ENCODE measurements around the gene CBFA2T3. TPM values are rescaled to one million over a fixed set of nuclear protein-coding genes. Genes with fewer than 3 reads are reported as not detected.

The CBFA2T3 gene
- total and polyA plus RNA-seq, 2 of the 8 experiments (the other 6 are each of a cell fraction or from before 2014, with no cell fraction given) = 0.51 to 1.3 TPM

- Histone ChIP-seq H3K4me1 (replicated peaks in 1 of 4; ENCODE audit: control insufficient read depth in 3 of 4, insufficient read depth in 4 of 4, low read length in 3 of 4) (no peaks in the 10 kb centered on the region; a peak in 1 of 7 replicates), H3K36me3 (ENCODE audit: control insufficient read depth in 2 of 4, insufficient read depth in 4 of 4, low read length in 3 of 4) (no peaks in the 10 kb centered on the region), H2BK15ac (ENCODE audit: low read length) (no peak overlapping the region), H3K23me2 (ENCODE audit: low read depth, low read length) (no peaks in the 10 kb centered on the region), H2AFZ (ENCODE audit: low read length) (no peak overlapping the region), H4K8ac (ENCODE audit: extremely low read depth, insufficient read depth, low read length) (no peak overlapping the region), H3K56ac (replicated peaks; ENCODE audit: insufficient read length, low read depth, low read length) (no peak overlapping the region), H4K91ac (replicated peaks; ENCODE audit: insufficient read length, low read length) (no peak overlapping the region), H3K9ac (replicated peaks in 1 of 4; ENCODE audit: extremely low read depth in 1 of 4, low read depth in 3 of 4, low read length in 3 of 4) (no peak overlapping the region), H2BK20ac (ENCODE audit: low read length) (no peak overlapping the region), H3K4me2 (ENCODE audit: insufficient read depth in 1 of 2, low read depth in 2 of 2, low read length in 2 of 2) (no peak overlapping the region), H3K27ac (ENCODE audit: low read depth, low read length) (no peak overlapping the region), H4K5ac (ENCODE audit: insufficient read length, low read depth, low read length) (no peak overlapping the region), H3K4me3 (ENCODE audit: extremely low read depth in 1 of 4, insufficient read depth in 2 of 4, low read depth in 3 of 4, low read length in 4 of 4) (no peak overlapping the region), H3K18ac (ENCODE audit: extremely low read depth, low read length) (no peak overlapping the region), H2BK120ac (replicated peaks; ENCODE audit: low read depth, low read length) (no peak overlapping the region), H3K79me2 (ENCODE audit: control insufficient read depth in 1 of 2, insufficient read depth in 2 of 2, low read length in 2 of 2) (no peaks in the 10 kb centered on the region), H3K27me3 (replicated peaks in 1 of 4; ENCODE audit: control insufficient read depth in 3 of 4, extremely low read depth in 1 of 4, insufficient read depth in 3 of 4, low read length in 3 of 4) (0 out of 7 replicates have a peak, but pooled peaks cover 0 to 2% (median 0%) of the 10 kb centered on the region in 4 experiments), H3K14ac (ENCODE audit: insufficient read length) (no peak overlapping the region), H4K20me1 (replicated peaks in 1 of 2; ENCODE audit: control insufficient read depth in 1 of 2, insufficient read depth in 2 of 2, low read length in 2 of 2) (no peaks in the 10 kb centered on the region), H3K79me1 (ENCODE audit: low read depth, low read length) (no peaks in the 10 kb centered on the region), H3K4ac (replicated peaks; ENCODE audit: insufficient read length, low read depth, low read length) (no peak overlapping the region), H2AK5ac (ENCODE audit: low read depth, low read length) (no peak overlapping the region), H2BK12ac (ENCODE audit: low read depth, low read length) (no peak overlapping the region), H2BK5ac (ENCODE audit: low read depth, low read length) (no peak overlapping the region), H3K9me3 (ENCODE audit: insufficient read depth in 2 of 2, low read depth in 1 of 2, low read length in 1 of 2) (no peaks in the 10 kb centered on the region), H3K23ac (ENCODE audit: insufficient read length) (no peak overlapping the region)
- WGBS, 2 experiments (ENCODE audit: extremely low coverage in 1 of 2, insufficient coverage in 1 of 2, insufficient read length in 1 of 2, insufficient replicate concordance in 2 of 2, low coverage in 1 of 2, low lambda C conversion rate in 2 of 2, missing lambda C conversion rate in 1 of 2) = 87% methylated on average over 19 of the region's 19 CpGs; no CpG with 5 or more reads in 1 of the 2 experiments
- FAIRE-seq (no peak), DNase-seq (ENCODE audit: low read depth in 1 of 2, low spot score in 2 of 2) (no peak)
- POLR2A ChIA-PET (ENCODE audit: partially characterized antibody) = interaction anchor here (1.2 kb wide), 1 partner anchor 84 kb away, joined by 4 read pairs; no protein-coding TSS in a partner anchor
- CTCF ChIA-PET (ENCODE audit: partially characterized antibody) = interaction anchor here (0.6 kb wide), 1 partner anchor 74 kb away, joined by 3 read pairs; no protein-coding TSS in a partner anchor
- TF ChIP-seq FOSL1 (IDR thresholded peaks at IDR 0.05; ENCODE audit: insufficient read depth, low read depth, low read length) (no peak), SIX5 (IDR thresholded peaks at IDR 0.05; ENCODE audit: low read depth, low read length) (no peak), SP1 (IDR thresholded peaks at IDR 0.05; ENCODE audit: low read depth, low read length) (no peak), GTF2F1 (IDR thresholded peaks at IDR 0.05; ENCODE audit: borderline replicate concordance, low read depth, low read length) (no peak), EP300 (IDR thresholded peaks at IDR 0.05; ENCODE audit: borderline replicate concordance in 1 of 2, low read depth in 2 of 2, low read length in 2 of 2) (no peak), CEBPB (IDR thresholded peaks at IDR 0.05; ENCODE audit: low read depth, low read length) (no peak), RAD21 (IDR thresholded peaks at IDR 0.05 in 1 of 2, conservative IDR thresholded peaks at IDR 0.05 in 1 of 2; ENCODE audit: low read depth in 2 of 2, low read length in 2 of 2) (no peak), TAF1 (IDR thresholded peaks at IDR 0.05; ENCODE audit: low read depth, low read length) (no peak), ZNF274 (IDR thresholded peaks at IDR 0.05; ENCODE audit: borderline replicate concordance, extremely low read depth, low read length) (no peak), YY1 (IDR thresholded peaks at IDR 0.05; ENCODE audit: low read depth, low read length) (no peak), MAFK (IDR thresholded peaks at IDR 0.05; ENCODE audit: low read depth, low read length) (no peak), ATF3 (IDR thresholded peaks at IDR 0.05; ENCODE audit: insufficient read depth, low read depth, low read length) (no peak)
Observed at GRCh38 chr16:88893127-88893968, 83.7 kb downstream of the CBFA2T3 start.
